Activated CD4-positive, alpha-beta T cell treated with anti-CD3 and anti-CD28 coated beads for 4 hours (primary cell): ENCODE measurements around the gene R3HDM2.

Experiments used
- DNase-seq, 2 donors: peaks; one replicate each; pipeline ENCODE4 v3.0.0-alpha.2; 2020

R3HDM2 gene

DNA sequence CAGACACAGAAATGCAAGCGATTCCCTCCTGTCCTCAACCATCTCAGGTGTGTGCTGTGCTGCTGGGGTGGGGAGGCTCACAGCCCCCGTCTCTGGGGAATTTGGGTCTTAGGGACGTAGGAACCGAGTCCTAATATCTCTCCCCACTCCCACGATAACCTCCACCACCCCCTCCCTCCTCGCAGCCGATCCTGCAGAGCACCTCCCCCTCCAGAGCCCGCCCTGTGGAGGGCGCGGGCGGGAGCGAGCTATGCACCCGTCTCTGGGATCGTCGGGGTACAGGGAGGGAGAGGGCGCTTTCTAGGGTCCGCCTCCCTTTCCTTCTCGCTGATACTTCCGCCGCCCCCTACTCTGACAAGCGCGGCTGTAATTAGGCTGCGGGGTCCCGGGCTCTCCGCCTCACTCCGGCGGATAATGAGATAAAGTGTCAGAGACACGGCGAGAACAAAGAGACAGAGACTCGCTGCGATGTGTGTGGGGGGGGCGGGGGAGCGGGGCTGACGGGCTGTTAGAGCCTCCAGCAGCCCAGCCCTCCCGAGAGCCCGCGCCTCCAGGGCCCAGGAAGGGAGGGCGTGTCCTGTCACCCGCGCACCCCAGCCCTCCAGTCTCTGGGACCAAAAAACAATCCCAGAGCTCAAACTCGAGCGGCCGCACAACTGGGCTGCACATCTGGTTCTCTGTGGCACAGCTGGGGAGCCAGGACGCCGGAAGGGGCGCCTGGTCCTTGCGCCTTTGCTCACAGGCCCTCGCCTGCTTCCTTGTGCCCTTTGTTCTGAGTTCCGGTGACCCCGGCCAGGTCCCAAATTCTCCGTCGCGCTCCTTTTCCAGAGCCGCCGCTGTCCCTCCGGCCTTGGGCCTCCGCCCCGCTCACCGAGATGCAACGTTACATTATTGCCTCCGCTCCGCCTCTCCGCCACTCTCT is 192.7 kb downstream of the R3HDM2 start:
- DNase-seq, result no peak

DNA sequence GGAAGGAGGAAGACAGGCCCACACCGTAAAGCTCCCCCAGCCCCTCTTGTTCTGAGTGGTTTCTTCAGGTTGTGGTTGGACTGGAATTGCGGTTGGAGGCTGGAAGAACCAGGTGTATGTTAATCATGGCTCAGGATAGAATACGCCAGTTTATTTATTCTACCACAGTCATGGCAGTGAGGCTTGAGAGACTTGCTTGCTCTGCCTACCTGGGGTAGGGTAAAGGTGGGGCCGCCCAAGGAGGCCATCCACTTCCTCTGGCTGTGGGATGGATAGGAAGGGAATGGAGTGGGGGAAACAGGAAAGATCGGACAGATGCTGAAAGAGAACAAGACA is 193.3 kb downstream of the R3HDM2 start:
- no peak for DNase-seq

DNA sequence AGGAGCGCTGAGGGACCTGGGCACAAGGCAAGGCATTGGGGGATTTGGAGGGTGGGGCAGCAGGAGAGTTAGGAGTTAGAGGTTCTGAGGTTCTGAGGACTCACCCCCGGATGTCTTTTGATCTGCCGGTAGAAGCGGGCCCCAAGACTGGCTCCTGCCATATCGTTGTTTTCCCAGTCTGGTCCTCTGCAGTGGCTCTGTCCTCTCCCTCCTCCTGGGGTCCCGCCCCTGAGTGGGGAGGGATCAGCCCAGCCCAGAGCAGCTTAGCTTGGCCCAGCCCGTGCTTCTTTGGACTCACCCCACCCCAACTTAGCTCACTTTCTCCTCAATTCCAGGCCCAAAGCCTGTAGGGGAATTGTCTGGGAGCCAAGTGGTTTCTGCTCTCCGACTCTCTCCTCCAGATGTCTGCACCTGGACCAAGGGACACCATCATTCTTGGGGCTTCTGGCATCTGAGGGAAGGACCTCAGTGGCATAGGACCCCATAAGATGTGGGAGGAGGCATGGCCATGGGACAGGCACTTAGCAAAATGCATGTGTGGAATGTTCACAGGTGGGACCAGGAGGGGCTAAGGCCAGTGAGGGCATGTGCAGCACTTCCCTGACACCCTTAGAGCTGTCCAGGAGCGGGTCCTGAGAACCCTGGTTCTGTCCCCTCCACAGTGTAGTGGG is 193.8 kb downstream of the R3HDM2 start:
- DNase-seq, result no peak

GRCh38 chr12:57236201-57236924 is 194.5 kb downstream of the R3HDM2 start:
- DNase-seq, result no peak

DNA sequence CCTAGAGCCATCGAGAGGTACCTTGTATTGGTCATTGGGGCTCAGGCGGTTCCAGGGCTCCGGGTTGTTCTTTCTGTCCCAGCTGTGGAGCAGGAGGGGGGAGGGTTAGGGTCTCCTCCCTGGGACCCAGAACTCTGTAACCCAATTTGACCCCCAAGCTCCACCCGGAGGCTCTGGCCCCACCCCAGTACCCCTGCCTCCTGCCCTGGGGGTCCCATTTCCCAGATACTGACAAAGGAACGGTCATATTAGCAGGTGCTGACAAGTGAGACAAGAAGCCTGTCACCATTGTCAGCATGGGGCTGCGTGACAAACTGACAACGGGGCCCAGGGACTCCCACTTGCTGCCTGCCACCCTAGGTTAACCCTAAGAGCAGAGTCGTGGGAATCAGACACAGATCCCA is 195.1 kb downstream of the R3HDM2 start:
- no peak for DNase-seq

GRCh38 chr12:57235017-57235727 is 195.7 kb downstream of the R3HDM2 start:
- DNase-seq, result no peak

DNA sequence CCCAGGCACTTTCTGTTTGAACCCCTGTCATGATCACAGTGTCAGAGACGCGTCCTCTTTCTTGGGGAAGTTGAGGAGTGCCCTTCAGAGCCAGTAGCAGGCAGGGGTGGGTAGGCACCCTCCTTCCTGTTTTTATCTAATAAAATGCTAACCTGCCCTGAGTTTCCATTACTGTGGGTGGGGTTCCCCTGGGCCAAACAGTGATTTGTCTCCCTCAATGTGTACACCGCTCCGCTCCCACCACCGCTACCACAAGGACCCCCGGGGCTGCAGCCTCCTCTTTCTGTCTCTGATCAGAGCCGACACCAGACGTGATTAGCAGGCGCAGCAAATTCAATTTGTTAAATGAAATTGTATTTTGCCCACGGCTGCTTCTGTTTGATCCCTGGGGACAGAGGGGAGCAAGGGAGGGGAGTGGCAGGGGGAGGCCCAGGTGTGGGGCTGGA is 196.2 kb downstream of the R3HDM2 start:
- no peak for DNase-seq

DNA sequence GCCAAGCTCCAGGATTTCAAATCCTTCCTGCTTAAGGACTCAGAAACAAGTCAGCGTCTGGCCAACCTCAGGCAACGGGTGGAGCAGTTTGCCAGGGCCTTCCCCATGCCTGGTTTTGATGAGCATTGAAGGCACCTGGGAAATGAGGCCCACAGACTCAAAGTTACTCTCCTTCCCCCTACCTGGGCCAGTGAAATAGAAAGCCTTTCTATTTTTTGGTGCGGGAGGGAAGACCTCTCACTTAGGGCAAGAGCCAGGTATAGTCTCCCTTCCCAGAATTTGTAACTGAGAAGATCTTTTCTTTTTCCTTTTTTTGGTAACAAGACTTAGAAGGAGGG is 196.6 kb downstream of the R3HDM2 start:
- DNase-seq, result no peak

- DNase-seq, result no peak
Measured at GRCh38 chr12:57233357-57234232, 197.2 kb downstream of the R3HDM2 start.

DNA sequence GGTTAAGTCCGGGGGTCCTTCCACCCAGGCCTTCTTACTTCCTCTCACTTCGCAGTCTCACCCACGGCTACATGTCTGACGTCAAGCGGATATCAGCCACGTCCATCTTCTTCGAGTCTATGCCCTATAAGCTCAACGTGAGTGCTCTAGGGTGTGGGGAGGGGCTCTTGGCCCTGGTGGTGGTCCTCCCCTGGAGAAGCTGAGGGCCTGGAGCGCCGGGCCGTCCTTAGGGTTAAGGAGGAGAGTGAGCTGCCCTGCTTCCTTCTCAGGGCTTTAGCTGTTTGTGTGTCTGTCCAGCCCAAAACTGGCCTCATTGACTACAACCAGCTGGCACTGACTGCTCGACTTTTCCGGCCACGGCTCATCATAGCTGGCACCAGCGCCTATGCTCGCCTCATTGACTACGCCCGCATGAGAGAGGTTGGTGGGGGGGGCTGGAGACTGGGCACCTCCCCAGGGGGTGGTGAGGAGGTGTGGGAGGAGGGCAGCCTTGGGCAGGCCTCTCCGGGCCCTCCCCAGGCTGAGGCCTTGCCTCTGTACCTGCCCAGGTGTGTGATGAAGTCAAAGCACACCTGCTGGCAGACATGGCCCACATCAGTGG is 198.6 kb downstream of the R3HDM2 start:
- no peak for DNase-seq

DNA sequence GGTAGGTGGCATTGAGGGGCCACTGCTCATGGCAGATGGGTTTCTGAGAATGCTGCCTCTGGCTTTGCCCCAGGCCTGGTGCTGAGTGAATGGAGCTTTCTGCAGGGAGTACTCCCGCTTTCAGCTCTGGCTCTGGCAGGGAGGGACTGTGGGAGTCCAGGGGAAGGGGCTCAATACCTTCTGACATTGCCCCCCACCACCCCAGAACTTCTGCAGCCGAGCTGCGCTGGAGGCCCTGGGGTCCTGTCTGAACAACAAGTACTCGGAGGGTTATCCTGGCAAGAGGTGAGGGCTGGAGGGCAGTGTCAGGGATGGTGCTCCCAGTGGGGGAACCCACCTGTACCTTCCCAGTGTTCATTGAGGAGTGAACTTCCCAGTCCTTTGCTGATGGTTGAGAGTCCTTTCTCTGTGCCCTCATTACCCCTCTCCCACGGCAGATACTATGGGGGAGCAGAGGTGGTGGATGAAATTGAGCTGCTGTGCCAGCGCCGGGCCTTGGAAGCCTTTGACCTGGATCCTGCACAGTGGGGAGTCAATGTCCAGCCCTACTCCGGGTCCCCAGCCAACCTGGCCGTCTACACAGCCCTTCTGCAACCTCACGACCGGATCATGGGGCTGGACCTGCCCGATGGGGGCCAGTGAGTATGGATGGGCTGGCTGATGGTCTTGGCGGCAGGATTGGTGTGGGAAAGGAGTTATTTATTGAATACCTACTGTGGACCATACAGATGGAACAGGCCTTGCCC is 199.4 kb downstream of the R3HDM2 start:
- no peak for DNase-seq

- no peak for DNase-seq
Measured at GRCh38 chr12:57230381-57231155, 200.3 kb downstream of the R3HDM2 start.

- DNase-seq, result peak; percentile 94 to 97
Measured at GRCh38 chr12:57229634-57230380, 201.0 kb downstream of the R3HDM2 start, which contains the start of gene SHMT2. SHMT2 (plus strand) TSS chr12:57229711; CDS start chr12:57229779, 68 bp downstream.

DNA sequence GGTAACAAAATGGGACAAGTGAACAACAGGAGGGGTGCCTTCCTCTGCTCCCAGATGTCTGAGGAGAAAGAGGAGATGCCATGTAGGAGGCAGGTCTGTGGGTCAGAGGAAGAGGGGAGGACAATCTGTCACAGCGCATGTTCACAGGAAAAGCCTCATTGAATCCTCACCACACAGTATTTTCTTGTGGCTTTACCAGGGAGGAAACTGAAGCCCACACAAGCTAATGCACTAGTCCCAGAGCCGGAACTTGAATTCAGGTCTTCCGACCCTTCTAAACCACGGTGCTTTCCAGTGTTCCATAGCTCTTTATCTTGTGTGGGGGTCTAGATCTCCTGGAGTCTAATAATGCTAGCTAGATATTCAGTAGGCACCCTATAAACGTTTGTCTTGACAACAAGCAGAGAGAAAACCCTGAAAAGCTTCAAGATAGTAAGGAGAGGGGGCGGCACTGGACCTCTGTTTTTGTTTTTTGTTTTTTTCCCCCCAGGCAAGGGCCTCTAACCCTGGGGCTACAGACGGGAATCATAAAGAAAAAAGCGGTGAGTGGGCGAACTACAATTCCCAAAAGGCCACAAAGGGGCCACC is 201.7 kb downstream of the R3HDM2 start:
- no peak for DNase-seq

- DNase-seq, result no peak
Measured at GRCh38 chr12:57227315-57228115, 203.3 kb downstream of the R3HDM2 start.

DNA sequence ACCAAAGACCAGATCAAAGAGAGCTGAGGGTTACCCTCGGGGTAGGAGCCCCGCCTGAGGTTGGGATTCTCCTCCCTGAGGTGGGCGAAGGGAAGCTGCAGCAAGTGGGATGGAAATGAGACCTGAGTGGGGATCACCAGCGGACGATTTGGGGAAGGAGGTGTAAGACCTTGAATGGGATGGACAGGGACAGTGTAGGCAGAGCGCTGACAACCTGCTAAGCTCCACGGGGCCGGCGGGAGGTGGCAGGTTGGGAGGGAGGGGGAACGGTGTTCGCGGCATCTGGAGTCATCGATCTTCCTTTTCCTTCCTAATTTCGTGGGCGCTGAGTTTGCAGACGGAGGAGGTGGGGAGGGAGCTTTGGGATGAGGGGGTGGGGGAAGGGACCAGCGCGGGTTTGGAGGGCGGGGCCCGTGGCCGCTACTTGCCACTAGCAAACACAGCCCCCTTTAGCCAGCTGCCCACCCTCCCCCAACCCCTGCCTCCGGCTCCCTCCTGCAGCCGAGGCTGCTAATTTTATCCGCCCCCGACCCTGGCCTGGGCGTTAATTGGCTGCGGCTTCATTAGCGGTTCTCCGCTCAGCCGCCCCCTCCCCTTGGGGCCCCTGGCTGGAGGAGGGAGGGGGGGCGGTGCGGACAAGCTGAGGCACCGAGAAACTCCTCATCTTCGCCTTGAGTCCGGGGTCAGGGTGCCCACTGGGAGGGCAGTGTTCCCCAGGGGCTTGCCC is 204.1 kb downstream of the R3HDM2 start:
- no peak for DNase-seq

GRCh38 chr12:57225680-57226210 is 205.1 kb downstream of the R3HDM2 start:
- DNase-seq, result no peak
